ENCODE data around the gene C19orf44.
"Not testable (repeated sequence)": the region's sequence is repeated elsewhere in the genome, so short reads cannot be mapped to it uniquely, and the experiment has no call there.

Gene C19orf44

DNA sequence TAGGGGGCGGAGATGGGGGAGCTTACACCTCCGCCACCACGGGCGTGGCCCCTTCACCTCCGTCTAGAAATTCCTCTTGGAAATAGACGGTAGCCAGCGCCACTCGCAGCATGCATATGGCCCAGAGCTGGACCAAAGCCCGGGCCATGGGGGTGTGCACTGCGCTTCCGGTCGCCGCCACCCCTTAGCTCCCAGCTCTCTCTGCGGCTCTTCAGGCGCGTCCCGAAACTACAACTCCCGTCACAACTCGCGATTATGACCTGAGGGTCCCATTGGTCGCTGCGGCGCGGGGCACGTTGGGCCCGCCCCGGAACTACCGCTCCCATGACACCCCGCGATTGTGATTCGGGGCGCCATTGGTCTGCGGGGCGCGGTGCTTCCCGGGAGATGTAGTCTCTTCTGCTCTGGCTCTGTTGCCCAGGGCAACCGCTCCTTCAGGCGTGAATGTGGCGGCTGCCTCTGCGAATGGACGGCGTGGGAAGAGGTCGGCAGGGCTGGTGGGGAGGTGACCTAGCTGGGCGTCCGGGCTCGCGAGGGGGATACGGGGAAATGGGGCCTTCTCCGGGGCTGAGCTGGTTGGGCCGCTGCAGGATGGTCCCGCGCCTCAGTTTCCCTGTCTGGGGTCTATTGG lies at the start of gene C19orf44, which contains the start of gene CALR3:
Gene C19orf44, plus strand, starts transcription at position 413 of the 631 bp plus-strand sequence. CDS start 4,399 bp downstream, outside the sequence.
Gene CALR3, minus strand, starts transcription at position 186 of the 631 bp plus-strand sequence. Its CDS starts 38 bp downstream, at position 148.
- peak; percentile 82 to 89 for DNase-seq

DNA sequence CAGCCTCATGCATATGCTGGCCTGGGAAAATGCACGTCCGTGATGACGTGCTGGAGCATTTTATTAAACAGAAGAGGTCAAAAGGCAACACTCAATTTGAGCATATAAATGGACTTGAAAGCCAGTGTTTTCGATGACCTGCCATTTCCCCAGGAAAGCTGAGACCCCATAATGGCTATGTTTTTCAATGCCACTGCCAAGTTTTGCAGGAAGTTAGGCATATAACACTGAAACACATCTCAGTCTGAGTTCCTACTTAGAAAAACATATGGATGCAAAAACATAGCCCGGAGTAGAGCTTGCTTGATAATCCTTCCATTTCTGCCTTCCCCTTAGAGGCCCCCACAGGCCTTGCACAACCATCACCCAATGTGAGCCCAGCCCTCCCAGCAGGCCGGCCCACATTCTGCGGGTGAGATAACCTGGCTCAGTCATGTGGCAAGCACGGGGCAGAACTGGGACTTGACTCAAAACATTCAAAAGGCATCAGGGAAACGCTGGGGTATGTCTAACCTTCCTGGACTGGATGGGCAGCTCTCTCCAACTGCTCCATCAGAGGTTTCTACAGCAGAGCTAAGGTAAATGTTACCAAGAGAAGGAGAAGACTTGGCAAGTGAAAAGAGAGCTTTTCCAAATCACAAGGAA lies 49.3 kb upstream of the C19orf44 start:
- DNase-seq = no peak

DNA sequence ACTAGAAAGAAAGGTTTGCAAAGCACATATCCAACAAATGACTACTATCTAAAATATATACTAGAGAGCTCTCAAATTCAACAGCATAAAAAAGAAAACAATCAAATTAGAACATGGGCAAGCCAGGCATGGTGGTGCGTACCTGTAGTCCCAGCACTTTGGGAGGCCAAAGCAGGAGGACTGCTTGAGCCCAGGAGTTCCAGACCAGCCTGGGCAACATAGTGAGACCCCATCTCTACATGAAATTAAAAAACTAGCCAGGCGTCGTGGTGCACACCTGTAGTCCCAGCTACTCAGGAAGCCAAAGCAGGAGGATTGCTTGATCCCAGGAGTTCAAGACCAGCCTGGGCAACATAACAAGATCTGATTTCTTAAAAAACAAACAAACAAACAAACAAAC lies 47.3 kb upstream of the C19orf44 start:
- DNase-seq = not testable (repeated sequence)

DNA sequence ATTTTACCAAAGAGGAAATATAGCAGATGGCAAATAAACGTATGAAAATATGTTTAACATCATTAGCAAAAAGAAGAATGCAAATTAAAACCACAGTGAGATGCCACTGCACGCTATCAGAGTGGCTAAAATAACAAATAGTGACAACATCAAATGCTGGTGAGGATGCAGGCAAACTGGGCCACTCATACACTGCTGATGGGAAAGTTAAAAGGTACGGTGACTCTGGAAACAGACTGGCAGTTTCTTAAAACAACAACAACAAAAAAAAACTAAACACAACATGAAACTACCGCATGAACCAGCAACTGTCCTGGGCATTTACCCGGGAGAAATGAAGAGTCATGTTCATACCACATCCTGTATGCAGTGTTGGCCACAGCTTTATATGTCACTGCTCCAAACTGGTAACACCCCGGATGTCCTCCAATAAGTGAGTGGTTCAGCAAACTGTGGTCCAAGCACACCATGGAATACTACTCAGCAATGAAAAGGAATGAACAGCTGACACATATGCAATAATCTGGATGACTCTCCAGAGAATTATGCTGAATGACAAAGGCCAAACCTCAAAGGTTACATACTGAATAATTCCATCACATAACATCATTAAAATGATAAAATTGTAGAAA lies 46.7 kb upstream of the C19orf44 start:
- no peak for DNase-seq

DNA sequence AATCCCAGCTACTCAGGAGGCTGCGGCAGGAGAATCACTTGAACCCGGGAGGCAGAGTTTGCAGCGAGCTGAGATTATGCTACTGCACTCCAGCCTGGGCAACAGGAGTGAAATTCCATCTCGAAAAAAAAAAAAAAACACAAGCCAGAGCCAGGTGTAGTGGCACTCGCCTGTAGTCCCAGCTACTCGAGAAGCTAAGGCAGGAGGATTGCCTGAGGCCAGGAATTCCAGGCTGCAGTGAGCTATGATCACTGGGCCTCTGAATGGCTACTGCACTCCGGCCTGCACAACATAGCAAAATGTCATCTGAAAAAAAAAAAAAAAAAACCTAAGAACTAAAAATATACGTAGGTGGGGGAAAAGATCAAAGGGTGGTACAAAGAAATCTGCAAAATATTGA lies 43.9 kb upstream of the C19orf44 start:
- DNase-seq = no peak

DNA sequence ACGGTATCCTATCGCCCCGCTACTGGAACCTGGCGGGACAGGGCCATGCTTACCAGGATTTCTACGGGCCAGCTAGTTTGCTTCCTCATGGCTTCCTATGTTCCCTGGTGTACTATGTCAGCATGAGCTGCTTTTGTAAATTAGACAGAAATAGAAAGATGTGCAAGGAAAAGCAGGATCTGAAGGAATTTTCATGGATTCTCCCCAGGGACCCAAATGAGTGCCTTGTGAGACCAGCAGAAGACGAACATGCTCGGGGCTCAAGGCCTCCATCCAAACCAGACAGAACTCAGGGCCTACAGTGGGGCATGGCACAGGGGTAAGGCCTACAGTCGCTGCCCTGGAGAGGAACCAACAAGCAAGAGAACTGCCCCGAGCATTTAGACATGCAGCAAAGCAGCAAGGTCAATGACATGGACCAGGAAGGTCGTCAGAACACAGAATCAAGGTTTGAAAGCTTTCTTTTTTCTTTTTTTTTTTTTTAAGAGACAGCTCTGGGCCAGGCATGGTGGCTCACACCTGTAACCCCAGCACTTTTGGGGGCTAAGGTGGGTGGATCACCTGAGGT lies 41.8 kb upstream of the C19orf44 start:
- no peak for DNase-seq

DNA sequence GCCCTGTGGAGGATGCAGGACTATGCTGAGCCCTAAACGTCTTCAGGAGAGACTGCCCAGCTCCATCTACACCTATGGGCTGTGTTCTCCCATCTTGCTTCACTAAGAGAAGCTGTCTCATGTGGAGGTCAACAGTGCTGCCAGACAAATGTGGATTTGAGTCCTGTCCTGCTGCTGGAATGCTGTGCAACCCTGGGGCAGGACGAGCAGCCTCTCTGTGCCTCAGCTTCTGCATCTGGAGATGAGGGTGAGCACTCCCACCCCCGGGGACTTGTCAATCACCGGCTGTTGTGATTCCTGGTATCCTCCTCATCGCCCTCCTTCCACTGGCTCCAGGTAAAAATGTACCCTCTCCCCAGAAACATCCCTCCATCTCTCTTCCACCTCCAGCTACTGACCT lies 40.7 kb upstream of the C19orf44 start:
- no peak for DNase-seq

DNA sequence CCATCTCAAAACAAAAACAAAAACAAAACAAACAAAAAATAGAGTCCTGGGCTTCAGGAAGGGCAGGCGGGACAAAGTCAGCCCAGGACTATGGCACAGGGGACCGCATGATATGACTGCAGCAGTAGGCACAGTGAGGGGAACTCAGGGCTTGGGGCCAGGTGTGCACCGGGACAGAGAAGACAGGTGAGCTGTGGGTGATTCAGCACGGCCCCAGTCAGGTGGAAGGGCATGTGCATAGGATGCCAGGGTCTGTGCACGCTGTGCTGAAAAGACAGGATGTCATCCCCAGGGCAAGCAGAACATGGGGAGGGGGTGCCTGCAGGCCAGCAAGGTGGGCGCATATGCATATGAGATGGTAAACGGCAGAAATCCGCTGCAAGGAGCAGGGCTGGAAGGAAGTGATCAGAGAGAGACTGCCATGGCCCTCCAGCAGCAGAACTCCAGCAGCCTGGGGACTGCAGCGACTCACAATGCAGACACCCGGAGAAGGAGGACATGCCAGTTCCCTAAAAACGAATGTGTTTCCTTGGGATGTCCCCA lies 39.5 kb upstream of the C19orf44 start:
- no peak for DNase-seq

DNA sequence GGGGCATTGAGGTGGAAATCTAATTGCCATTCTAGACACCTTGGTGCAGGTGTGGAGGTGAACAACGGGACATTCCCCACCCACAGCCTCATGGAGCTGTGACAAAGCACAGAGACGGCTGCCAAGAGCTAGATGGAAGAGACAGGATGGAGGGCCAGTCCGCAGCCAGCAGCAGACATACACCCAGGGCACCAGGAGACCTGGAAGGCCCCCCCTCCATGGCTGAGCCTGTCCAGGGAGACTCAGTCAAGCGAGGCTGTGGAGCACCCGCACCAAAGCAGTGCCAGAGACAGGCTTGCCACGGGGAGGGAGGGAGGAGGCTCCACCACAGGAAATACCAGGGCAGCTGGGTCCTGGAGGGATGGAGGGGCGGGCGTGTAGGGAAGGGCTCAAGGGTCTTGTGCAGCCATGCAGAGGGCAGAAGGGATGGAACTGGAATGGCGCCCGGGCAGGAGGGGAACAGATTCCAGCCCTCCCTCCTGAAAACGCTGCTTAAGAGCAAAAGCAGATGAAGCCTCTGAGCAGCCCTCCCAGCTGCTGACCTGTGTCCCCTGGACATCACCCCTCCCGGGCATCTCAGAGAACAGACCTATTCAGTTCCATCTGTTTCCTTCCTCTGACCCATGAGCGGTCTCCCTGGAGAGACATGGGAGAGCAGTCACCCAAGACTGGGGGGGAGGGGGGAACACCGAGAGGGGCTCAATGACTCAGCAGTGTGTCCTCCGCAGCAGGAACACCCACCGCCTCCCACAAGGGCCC lies 38.8 kb upstream of the C19orf44 start:
- DNase-seq = no peak

DNA sequence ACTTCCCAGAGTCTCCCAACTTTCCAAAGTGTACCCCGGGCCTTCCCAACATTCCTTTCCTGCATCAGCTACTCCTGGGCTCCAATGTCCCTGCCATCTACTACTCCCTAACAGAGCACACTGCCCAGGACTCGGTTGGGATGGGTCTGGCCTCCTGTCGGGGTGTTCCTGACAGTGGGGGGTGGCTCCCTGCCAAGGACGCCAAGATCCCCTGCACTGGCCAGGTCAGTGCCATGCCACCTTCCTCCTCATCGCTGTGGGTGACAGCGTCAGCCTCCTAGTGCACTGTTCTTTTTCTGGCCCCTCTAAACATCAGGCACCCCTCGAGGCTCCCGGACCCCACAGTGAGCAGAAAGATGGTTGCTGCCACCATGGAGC lies 38.3 kb upstream of the C19orf44 start:
- DNase-seq = no peak

DNA sequence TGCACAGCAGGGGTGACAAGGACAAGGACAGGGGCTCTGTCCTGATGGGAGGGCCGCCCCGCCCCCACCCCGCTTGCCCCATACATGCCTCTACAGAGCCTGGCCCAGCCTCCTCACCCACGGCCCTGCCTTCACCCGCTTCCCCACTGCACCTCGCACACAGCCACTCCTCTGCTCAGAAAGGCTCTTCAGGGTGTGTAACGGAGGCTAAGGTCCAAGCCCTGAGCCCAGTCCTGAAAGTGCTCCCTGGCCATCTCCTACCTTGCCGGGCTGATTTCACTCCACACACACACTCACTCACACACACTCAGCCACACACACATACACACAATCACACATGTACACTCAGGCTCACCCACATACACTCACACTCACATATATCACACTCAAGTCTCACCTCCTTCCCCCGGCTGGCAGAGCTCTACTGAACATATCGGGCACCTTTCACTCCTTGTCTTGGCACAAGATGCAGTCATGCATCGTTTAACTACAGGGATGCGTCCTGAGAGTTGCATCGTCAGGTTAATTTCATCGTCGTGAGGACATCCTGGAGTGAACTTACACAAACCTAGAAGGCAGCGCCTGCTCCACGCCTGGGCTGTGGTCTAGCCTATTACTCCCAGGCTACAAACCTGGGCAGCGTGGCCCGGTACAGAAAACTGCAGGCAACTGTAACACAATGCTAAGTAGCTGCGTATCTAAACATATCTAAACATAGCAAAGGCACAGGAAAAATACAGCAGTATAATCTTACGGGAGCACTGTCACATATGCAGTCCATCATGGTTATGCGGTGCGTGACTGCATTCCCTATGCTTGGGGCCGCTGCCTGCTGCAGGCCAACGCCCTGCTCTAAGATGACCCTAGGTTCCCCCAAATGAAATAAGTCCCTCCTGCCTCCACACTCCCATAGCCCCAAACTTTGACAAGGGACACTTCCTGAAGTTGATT lies 37.5 kb upstream of the C19orf44 start:
- no peak for DNase-seq

DNA sequence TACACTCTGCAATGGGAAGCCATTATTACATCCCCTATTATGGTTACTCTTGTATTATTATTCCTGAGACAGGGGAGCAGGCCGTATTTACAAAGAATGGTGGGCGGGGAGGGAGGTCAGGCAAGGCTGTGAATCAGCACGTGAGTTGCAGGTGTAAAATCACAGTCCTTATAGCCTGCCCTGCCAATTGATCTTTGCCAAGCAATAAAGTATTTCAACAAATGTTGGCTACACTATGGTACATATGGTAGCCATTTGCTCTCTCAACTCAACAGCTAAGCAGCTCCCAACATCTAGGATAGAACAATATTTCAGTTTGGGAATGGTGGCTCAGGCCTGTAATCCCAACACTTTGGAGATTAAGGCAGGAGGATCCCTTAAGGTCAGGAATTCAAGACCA lies 36.5 kb upstream of the C19orf44 start:
- DNase-seq = no peak

DNA sequence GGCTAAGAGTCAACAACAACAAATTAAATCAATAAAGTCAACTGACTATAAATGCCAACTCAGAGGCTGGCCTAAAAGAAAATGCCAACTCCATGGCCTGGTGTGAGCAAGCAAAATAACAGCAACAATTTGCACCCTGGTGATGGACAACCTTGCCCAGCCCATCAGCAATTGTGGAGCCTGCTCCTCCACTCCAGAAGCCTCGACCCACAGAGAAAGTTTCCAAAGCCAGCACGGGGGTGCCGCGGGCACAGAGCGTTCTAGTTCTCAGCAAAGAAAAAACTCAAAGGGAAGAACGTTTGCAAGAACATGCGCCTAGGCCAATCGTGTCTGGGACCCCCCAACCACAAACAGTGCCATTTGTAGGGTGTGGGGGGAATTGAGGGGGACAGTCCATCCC lies 35.7 kb upstream of the C19orf44 start:
- no peak for DNase-seq

DNA sequence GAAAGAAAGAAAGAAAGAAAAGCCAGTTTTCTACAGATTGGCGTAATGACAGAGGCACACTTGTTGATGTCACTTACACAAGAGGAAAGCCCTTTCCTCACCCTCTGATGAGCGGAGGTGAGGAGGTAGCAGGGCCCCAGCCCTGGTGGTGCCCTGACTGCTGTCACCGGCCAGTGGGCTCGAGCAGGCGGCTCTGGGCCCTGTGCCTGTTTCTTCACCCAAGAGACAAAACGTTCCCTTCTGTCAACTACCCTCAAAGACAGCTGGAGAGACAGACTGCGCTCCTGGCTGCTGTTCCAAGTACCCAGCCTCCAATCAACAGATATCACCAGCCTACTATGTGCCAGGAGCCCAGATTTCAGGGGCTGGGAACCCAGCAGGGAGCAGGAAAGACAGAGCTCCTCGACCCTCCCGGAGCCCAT lies 34.6 kb upstream of the C19orf44 start:
- DNase-seq = no peak

DNA sequence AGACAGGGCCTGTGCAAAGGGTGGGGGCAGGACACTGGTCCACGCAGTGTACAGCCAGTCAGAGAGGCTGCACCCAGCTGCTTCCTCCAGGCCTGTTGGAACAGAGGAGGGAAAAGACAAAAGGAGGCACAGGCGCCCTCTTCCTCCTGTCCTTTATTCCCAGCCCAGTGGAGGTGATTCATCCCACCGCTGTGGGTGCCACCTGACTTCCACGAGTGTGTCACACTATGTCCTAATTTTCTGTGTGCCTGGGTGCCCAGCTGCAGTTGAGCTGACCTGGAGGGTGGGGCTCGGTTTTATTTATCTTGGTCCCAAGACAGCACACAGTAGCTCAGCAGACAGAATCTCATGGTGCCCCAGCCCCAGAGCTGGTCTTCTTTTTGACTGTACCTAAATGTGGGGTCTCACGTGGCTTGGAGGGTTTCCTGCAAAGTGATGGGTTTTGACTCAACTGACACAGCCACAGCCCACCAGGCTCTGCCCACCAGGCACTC lies 33.4 kb upstream of the C19orf44 start:
- no peak for DNase-seq

DNA sequence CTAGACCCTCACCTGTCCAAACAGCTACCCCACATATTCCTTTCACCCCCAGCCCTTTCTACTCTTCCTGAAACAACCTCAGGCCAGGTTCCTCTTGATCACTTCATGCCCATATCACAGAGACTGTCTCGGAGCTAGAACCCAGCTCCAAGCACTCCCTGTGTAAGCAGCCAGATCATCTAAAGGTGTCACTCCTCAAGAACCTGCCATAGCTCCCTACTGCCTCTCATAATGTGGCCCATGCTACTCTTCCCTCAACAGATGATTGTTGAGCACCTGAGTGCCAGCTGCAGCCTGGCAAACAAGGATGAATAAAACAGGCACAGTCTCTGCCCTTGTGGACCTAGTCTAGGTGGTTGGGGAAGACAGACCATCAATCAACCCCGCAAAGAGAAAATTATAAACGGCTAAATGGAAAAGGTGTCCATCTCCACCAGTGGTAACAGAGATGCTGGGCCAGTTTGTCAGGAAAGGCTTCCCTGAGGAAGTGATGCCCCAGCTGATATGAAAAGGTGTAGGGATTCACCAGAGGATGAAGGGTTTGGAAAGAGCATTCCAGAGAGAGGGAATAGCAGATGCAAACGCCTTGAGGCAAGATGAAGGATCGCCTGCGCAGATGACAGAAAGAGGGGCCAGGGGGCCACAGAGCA lies 32.7 kb upstream of the C19orf44 start:
- no peak for DNase-seq

DNA sequence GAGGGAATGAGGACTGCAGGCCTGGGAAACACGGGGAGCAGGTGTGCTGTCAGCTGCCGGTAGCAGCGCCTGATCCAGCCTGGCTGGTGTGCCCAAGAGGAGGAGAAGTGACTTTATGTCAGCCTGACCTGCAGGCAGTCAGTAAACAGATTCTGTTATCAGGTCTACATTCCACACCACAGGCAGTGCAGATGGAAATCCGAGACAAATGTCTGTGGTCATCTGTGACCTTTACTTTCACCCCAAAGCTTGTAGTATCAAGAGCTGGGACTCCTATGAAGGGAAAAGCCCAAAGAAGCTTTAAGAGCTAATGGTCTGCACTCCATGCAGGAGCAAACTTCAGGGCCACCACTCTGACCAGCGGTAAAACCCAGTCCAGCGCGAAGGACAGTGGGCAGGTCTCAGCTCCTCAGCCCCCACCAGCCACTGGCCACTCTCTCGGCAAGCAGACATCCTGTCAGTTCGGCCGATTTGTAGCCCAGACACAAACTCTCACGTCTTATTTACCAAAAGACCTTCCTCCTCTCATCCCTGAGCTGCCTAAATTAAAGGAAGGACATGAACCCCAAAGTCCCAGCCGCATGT lies 32.1 kb upstream of the C19orf44 start:
- DNase-seq = no peak

DNA sequence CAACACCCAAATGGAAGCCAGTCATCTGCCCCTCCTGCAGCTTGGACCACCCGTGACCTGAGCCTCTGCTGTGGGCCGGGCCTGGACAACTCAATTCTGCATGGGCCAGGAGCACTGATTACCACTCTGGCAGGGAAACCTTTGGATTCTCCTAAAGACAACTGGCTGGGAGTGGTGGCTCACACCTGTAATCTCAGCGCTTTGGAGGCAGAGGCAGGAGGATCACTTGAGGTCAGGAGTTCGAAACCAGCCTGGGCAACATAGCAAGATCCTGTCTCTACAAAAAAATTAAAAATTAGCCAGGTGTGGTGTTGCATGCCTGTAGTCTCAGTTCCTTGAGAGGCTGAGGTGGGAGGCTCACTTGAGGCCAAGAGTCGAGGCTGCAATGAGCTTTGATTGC lies 31.0 kb upstream of the C19orf44 start:
- no peak for DNase-seq

DNA sequence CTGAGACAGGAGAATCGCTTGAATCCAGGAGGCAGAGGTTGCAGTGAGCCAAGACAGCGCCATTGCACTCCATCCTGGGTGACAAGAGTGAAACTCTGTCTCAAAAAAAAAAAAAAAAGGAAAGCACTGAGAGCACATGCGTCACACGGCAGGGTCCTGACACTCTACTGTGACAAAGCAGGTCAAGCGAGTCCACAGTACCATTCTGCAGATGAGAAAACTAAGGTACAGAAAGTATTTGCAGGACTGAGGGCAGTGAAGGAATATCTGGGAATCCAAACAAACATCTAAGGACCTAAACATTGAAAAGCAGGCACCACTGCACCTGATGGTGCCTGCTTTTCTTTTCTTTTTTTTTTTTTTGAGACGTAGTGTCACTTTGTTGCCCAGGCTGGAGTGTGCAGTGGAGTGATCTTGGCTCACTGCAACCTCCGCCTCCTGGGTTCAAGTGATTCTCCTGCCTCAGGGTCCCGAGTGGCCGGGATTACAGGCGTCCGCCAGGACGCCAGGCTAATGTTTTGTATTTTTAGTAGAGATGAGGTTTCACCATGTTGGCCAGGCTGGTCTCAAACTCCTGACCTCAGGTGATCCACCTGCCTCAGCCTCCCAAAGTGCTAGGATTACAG lies 29.3 kb upstream of the C19orf44 start:
- not testable (repeated sequence) for DNase-seq

DNA sequence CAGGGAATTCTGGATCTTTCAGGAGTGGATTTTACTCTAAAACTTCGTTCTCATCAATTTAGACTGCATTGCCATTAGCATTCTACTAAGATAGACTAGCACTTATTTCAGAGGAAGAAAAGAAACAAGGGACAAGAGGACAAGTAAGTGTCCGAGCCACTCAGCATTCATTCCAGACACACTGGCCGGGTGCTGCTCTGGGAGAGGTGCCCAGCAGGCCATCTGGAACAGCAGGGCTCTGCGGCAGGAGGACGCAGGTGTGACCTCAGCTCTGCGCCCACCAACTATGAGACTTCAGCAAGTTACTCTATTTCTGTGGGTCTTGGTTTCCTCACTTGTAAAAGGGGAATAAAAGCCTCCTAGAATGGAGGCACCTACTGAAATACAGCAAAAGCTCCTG lies 28.6 kb upstream of the C19orf44 start:
- DNase-seq = no peak
